BJ (cell line): ENCODE measurements around the gene ARVCF. TPM values are rescaled to one million over a fixed set of nuclear protein-coding genes. Genes with fewer than 3 reads are reported as not detected.

Experiments
- CTCF ChIA-PET: fragments of 350-600 bp; formaldehyde crosslinking; extraction: SDS; loops from one replicate; lab custom pipeline; 2021; ENCODE audit warnings: antibody characterized with exemption, inconsistent platforms; lab: Yijun Ruan, JAX
- POLR2A ChIA-PET: fragments of 300-600 bp; sonication (Branson Sonifier 250); formaldehyde crosslinking; extraction: SDS; loops from one replicate; lab custom pipeline; 2021; ENCODE audit warnings: antibody characterized with exemption; lab: Charles Lee
- DNase-seq: peaks from one replicate; pipeline ENCODE4 v3.0.0-alpha.2; 2011; ENCODE audit warnings: low read depth
- H3K27me3 ChIP-seq: 2 replicates; pipeline ENCODE4 v1.6.0; 2011; ENCODE audit warnings: low read length; ENCODE audit not compliant: control insufficient read depth, insufficient read depth
- H3K36me3 ChIP-seq: 2 replicates; pipeline ENCODE4 v1.5.1; 2011; ENCODE audit warnings: low read length; ENCODE audit not compliant: control insufficient read depth, insufficient read depth
- H3K4me3 ChIP-seq: 2 replicates; pipeline ENCODE4 v1.5.1; 2011; ENCODE audit warnings: low read depth, mild to moderate bottlenecking, control low read depth, low read length
- polyA plus RNA-seq: library from polyadenylated mRNA; depleted of rRNA; stranded (reverse); fragments of >200 nt; gene quantifications from 2 replicates; pipeline ENCODE4 v1.2.3, GENCODE V29; 2011
- TF ChIP-seq, protein P1 (sequence below): IDR thresholded peaks from 2 replicates; pipeline ENCODE4 v1.5.1; 2011; ENCODE audit warnings: low read depth, mild to moderate bottlenecking, control low read depth, inconsistent platforms, low read length, moderate library complexity; ENCODE audit not compliant: insufficient read depth

The ARVCF gene
- polyA plus RNA-seq, 1 experiment, result 3.8 TPM

DNA sequence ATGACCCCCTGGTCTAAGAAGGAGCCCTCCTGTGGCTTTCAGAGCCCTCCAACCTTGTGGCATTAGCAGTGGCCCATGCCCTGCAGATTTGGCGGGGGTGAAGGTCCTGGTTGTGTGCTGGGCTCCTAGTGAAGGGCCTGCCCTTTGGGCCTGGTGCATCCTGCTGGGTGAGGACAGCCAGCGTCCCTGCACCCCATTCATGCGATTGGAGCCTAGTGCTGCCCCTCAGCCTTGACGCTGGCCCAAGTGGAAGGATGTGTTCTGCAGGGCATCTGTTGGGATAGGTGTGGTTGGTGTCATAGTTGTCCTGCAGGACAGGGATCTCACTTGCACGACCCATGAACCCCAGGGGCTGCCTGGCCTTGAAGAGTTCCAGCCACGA, 35.3 kb upstream of the ARVCF start:
- CTCF ChIA-PET, result no interaction called here
- peaks cover 20% of the 10 kb centered on the region for H3K36me3 ChIP-seq
- H3K4me3 ChIP-seq, result no peak overlapping the region
- H3K27me3 ChIP-seq, result no peaks in the 10 kb centered on the region
- POLR2A ChIA-PET, result no interaction called here
- no peak for DNase-seq
- TF ChIP-seq, protein P1, sequence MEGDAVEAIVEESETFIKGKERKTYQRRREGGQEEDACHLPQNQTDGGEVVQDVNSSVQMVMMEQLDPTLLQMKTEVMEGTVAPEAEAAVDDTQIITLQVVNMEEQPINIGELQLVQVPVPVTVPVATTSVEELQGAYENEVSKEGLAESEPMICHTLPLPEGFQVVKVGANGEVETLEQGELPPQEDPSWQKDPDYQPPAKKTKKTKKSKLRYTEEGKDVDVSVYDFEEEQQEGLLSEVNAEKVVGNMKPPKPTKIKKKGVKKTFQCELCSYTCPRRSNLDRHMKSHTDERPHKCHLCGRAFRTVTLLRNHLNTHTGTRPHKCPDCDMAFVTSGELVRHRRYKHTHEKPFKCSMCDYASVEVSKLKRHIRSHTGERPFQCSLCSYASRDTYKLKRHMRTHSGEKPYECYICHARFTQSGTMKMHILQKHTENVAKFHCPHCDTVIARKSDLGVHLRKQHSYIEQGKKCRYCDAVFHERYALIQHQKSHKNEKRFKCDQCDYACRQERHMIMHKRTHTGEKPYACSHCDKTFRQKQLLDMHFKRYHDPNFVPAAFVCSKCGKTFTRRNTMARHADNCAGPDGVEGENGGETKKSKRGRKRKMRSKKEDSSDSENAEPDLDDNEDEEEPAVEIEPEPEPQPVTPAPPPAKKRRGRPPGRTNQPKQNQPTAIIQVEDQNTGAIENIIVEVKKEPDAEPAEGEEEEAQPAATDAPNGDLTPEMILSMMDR, result no peak

DNA sequence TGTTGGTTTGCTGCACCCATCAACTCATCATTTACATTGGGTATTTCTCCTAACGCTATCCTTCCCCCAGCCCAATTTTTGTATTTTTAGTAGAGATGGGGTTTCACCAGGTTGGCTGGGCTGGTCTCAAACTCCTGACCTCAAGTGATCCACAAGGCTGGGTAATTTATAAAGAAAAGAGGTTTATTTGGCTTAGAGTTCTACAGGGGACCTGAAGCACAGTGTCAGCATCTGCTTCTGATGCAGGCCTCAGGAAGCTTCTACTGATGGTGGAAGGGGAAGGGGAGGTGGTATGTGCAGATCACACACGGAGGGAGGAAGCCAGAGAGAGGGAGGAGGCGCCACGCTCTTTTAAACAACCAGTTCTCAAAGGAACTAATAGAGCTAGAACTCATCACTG, 30.1 kb upstream of the ARVCF start:
- TF ChIP-seq, protein P1, result no peak
- CTCF ChIA-PET, result no interaction called here
- POLR2A ChIA-PET, result no interaction called here
- H3K27me3 ChIP-seq, result no peaks in the 10 kb centered on the region
- H3K4me3 ChIP-seq, result no peak overlapping the region
- peaks cover 11% of the 10 kb centered on the region; the same call in 1 of the 2 replicates for H3K36me3 ChIP-seq
- no peak for DNase-seq

DNA sequence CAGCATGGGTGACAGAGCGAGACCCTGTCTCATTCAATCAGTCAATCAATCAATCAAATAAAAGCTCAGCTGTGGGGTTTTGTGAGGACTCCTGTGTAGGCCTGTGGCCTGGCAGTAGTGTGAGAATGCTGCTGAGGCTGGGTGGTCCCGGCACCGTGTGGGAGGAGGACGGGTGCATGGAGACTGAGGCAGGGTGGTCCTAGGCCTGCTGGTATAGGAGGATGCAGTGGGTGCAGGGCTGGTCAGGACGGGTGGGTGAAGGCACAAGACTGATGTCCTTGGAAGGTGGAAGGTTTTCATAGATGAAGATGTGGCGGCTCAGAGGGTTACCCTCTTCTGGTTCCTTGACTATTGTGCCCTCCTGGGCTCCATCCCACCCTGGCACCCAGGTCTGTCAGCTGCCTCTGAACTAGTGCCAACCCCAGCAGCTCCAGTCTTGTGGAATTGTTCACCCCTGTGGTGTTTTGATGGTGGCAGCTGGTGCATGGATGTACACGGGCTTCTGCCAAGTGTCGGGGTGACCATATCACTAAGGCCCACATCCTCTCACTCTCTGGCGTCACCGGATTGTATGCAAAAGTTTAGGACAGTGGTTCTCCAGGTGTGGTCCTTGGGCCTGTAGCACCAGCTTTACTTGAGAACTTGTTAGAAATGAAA, 28.0 kb upstream of the ARVCF start:
- CTCF ChIA-PET, result interaction anchor here (0.6 to 0.9 kb wide), 2 partner anchors 10 to 12 kb away, joined by 3 to 5 read pairs; no protein-coding TSS in a partner anchor
- TF ChIP-seq, protein P1, result no peak
- no peak for DNase-seq
- Histone ChIP-seq H3K36me3 (peaks cover 12% of the 10 kb centered on the region; the same call in 1 of the 2 replicates), H3K4me3 (no peak overlapping the region), H3K27me3 (no peaks in the 10 kb centered on the region)
- POLR2A ChIA-PET, result no interaction called here

DNA sequence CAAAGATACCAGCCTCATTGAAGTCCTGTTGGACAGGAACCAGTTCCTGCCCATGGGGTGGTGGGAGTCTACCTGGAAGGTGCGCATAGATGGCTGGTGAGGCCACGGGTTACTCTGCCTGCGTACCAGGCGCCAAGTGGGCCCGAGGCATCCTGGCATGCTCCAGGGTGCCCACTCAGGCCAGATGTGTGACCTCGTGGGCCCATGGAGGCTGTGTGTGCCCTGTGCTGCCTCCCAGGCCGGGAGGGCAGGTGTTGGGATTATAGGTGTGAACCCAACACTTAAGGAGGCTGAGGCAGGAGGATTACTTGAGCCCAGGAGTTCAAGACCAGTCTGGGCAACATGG, 27.3 kb upstream of the ARVCF start:
- POLR2A ChIA-PET, result no interaction called here
- Histone ChIP-seq H3K36me3 (peaks cover 12% of the 10 kb centered on the region; the same call in 1 of the 2 replicates), H3K27me3 (no peaks in the 10 kb centered on the region), H3K4me3 (no peak overlapping the region)
- TF ChIP-seq, protein P1, result no peak
- CTCF ChIA-PET, result interaction anchor here (0.6 to 0.9 kb wide), 2 partner anchors 11 to 13 kb away, joined by 3 to 5 read pairs; no protein-coding TSS in a partner anchor
- no peak for DNase-seq

DNA sequence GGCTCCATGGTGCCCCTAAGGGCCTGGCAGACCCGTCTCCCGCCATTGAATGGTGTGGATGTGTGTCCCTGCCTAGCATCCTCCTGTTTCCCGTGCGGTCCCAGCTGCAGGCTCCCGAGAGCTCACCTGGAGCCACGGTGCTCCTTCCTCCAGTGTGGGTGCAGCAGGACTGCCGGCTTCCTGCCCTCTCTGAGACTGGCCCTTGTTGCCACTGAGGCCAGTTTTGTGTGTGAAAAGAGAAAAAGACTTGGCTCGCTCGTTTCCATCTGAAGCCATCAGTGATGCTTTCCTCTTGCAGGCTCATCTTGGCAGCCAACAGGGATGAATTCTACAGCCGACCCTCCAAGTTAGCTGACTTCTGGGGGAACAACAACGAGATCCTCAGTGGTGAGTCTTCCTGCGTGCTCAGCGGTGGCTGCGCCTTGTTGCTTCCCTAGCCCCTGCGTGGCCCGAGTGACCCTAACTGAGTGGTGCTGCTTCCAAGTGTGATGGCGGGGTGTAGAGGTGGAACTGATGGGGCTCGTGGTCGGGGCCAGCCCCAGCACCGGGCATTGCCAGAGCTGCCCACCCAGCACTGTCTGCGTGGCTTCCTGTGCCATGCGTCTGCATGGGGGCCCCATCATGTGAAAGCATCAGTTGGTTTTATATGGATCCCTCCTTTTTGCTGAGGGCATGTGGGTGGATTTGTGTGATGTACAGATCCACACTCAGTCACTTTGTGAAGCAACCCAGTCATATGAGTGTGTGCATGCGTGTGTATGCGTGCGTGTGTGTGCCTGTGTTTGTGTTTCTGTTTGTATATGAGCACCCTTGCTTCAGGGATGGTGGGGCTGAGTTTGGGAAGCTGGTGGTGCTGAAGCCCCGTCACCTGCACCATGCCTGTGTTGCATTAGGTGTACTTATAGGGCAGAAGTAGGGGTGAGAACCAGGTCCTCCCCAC, 26.7 kb upstream of the ARVCF start:
- POLR2A ChIA-PET, result no interaction called here
- H3K36me3 ChIP-seq, result peaks cover 13% of the 10 kb centered on the region; the same call in 1 of the 2 replicates
- no peaks in the 10 kb centered on the region for H3K27me3 ChIP-seq
- TF ChIP-seq, protein P1, result no peak
- CTCF ChIA-PET, result interaction anchor here (0.9 kb wide), 1 partner anchor 14 kb away, joined by 5 read pairs; no protein-coding TSS in a partner anchor
- H3K4me3 ChIP-seq, result no peak overlapping the region
- no peak for DNase-seq
